DMS53 (cell line): Measurements from ENCODE around the gene GPR63.

Source experiments
- DNase-seq: peaks from one replicate; lab custom pipeline; 2025; lab: John Stamatoyannopoulos, UW

GPR63 gene

DNA sequence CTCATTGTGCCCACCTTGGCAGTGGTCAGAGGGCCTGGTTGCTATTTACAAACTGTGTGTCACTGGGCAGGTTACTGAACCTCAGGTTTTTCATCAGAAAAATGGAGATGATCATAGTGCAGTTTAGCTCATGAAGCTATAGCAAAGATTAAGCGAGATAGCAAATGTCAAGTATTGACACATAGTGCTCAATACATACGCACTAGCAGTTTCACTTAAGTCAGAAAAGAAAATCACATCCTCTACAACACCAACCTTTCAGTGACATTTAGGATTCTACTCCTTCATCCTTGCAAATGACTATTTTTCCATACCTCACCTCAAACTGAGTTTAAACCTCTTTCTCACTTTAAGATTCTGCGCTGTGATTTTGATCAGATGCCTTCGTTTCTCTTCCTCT, 16.2 kb downstream of the GPR63 start:
- no peak for DNase-seq

DNA sequence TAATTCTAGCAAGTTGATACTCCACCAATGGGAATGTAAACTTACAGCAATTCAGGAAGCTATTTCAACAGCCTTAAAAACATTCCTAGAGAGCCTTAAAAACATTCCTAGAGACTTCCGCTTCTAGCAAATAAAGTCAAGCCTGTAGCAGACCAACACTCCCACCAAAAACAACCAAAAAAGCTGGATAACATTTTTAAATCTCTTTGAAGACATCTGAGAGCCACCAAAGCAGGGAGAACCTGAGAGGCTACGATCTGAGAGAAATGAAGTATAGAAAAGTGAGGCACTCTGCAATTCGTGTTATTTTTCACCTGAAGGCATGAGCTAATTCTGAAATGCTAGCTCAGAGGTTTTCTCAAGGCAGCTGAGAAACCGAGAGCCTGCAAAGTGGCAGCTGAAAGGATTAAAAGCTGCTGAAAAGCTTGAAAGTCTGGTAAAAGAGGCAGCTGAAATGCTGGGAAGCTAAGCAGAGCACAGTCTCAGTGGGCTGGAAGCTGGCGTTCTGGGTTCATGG, 20.9 kb downstream of the GPR63 start:
- DNase-seq, result no peak

DNA sequence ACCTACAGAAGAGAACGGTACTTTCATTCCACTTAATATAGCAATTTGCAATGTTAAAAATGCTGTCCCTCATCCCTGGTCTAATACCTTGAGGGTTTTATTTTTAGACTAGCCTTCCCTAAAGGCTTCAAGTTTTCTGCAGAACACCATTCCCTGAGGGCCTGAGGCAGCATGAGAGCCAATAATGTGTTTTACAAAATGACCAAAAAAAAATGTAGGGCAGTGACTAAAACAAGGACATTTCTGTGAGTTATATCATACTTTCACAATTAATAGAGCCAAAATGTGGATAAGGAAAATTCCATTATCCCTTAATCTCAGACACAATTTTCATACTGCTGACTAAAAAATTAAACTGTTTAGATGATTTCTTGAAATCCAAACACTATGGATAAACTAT, 22.7 kb downstream of the GPR63 start:
- no peak for DNase-seq

DNA sequence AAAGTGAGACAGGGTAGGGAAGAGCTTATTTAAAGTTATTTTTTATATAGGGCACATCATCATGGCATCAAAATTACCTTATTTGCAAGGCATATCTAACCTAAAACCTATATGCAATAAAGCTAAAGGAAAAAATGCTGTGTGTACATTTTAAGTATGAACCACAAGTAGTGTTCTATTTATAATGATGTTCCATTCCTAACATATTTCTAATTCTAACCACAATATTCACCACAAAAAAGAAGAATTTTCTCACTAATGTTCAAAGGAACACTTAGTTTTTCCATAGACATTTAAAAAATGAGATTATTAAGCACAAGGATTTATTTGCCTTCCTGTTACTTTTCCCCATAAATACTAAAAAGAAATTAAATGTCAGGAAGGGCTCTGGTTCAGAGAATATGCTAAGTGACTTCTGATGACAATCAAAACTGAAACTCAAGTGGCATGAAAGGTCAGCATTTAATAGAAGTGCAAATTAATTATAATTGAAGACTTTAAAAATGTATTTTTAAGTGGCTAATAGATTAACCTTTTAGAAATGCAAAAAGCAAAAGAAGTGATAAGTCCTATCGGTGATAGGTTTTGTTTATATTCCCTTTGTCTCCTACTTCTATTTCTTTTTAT, 25.1 kb downstream of the GPR63 start:
- no peak for DNase-seq

DNA sequence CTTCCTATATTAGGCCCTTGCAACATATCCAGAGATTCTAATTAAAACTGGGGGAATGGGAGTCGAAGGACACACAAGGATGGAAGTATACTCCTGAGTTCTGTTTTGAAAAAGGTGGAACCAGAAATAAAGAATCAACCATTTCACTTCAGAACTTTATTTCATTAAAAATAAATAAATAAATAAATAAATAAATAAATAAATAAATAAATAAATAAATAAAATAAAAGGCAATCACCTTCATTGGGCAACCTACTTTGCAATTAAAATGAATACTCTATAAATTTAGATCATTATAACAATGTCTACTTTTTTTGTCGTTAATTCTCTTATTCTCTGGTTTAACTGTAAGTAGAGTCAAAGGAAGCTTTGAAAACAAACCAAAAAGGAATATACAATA, 25.6 kb downstream of the GPR63 start:
- DNase-seq, result no peak

DNA sequence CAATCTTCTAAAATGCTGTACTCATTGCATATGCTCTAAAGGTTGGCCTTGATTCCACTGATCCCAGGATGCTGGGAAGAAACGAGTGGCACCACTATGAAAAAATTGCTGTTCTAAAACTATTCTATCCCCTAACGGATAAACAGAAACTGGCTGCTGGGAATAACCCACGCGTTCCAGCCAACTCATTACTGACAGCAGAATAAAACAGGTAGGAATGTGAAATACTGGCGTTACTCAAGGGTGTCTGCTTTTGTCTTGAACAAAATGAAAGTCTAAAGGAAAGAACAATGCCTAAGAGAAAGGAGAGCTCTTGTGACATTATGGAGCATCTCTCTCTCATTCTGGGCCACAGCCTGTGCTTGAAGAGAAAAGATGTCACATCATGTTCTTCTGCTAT, 26.1 kb downstream of the GPR63 start:
- DNase-seq, result no peak

DNA sequence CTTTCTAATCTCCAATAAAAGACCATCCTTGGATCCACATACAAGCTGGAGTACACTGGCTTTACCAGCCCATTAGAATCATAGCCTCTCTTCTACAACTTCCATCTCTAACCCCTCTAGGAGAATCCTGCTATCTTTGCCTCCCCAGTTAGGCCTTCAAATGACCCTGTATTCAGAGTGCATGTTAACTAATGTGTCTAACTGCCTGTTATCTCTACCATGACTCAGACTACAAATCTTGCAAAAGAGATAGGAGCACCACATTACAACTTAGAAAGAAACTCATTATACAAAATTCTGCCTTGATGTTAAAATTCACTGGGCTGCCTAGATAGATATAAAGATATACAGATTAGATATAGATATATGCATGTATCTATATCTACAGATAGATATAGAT, 28.2 kb downstream of the GPR63 start:
- no peak for DNase-seq

DNA sequence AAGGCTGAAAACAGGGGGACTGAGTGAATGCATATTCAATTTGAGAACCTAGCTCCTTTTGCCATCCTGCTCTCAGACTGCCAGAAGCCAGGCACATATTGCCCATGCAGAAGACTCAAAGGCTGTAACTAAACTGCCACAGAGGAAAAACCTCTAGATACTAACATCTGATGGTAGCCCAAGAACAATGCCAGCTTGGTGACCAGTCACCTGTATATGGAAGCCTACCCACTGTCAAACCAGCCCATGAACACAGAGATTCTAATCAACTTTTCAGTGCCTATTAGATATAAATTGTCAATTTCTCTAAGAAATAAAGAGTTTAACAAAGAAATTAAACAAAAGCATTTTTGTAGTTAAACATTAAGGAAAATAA, 34.2 kb downstream of the GPR63 start:
- no peak for DNase-seq

DNA sequence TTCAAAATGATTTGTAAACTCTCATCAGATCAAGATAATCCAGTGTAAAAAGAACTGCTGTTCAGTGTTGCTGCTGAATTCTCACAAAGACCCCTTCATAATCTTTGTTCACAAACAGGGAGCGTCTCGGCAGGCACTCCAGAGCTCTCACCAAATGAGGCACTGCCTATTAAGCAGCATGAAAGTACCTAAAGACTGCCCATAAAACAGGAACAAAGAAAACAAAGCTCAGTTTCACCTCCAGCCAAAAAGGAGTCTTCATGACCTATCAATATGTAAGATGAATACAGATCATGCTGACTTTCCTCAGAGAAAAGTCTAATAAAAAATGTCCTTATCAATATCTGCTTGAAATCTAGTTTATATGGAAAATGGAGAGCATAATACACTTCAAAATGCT, 41.8 kb downstream of the GPR63 start:
- no peak for DNase-seq

DNA sequence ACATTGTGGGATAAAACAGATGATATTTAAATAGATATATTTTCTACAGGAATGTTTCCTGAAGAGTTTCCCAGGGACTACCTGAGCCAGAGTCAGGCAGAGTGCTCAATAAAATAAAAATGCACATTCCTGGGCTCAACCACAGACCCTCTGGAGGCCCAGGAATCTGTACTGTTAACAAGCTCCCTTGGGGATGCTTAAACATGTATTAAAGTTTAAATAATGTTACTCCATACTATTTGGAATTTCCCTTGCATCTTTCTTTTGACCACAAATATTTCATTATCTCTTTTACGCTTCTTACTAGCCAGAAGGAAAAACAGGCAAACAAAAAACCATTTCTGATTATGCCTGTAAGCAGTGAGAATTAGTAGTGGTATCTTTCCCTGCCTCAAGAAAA, 42.3 kb downstream of the GPR63 start:
- DNase-seq, result no peak

DNA sequence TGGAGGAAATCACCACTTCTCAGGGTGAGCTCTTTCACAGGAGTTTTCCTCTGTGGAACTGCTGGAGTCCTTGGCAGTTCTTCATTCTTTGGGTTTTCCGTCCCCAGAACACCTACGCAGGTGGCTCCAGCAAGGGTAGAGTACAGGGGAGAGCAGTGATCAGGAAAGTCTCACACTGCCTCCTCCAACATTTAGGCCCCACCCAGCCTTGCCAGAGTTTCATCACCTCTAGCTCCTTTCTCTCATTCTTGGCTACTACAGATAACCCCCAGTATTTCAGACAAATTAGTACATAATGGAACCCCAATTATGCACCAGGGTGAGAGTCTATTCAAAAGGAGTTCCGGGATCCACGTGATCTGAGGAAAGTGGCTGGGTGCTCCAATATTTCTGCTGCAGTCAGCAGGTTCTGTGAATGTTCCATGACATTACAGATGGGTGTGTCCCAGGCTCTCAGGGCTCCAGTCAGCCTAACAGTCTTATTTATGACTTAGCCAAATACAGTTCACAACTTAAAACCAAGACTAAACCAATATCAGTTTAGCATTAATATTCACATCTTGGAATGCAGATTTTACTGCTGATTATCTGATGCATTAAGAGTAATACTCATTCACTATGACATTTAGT, 44.6 kb downstream of the GPR63 start:
- no peak for DNase-seq

DNA sequence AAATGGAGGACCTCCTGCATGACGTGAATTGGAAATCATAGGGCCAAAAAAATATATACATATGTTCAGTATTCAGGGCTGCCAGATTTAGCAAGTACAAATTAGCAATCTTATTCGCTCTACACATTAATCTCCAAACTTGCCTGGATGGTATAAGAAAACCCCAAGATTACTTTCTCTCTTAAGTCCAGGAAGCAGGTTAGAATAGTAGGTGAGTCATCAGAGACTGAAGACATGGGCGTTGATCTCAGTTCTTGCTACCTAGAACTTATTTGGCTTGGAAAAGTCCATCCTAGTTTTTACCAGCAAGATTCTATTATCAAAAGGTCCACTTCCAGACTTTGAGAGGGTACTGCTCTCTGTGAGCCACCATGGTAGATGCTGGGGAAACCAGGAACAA, 47.4 kb downstream of the GPR63 start:
- no peak for DNase-seq

DNA sequence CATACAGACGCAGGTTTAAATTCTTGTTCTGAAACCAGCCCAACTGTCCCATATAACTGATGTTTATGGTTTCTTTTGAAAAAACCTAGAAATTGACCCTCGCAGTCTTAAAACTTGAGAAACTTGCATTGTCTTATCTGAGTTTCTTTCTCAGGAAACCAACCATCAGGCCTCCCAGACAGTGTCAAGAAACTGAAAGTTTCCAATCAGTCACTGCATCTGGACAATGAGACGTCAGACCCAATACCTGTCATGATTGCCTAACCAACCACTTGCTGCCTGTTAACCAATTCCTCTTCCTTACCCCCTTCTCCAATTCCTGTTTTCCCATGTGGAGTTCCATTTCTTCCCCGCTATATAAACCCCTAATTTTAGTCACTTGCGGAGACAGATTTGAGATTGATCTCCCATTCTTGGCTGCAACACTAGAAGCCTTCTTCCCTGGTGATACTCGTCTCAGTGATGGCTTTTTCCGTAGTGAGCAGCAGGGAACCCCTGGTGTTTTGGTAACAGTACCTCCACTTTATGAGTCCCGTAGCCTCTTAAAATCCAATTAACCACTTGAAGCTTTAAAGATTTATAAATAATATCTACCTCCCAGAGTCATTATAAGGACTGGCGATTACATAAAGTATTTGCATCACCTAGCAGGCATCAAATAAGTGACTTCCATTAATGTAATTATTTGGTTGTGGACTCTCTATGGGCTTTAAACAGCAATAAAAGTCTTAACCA, 49.3 kb downstream of the GPR63 start:
- DNase-seq, result no peak

DNA sequence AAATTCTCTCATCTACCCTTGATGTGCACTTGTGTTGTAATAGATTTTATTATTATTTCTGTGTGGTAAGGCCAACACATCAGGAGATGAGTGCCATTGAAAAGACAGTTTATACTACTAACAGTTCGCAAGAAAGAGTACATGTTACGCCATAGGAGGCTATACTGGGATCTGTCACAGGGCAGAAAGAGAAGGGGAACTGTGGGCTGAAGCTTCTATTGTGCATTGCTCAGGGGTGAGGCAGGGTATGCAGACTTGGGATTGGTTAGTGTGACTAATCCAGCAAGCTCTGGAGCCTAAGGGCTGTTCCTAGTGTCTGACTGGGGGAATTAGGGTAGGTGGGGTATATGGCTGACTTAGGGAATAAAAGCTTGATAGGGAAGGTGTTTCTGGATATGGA, 50.9 kb downstream of the GPR63 start:
- DNase-seq, result no peak

DNA sequence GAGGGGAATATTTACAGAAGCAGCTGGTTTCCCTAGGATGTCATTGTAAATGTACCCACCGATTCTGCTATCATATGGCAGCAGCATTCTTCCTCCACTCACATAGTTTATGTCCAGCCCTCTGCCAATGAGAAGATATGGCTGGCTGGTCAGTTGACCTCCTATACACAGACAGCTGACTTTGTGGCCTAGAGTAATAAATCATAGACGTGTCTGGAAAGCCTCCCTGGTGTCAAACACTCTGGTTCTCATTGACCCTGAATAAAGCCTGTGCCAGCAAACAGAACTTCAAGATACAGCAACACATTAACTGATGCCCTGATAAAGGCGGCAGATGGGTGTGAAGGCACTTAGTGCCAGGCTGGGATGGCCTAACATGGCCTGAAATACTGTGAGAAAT, 52.6 kb downstream of the GPR63 start:
- peak; percentile 3 for DNase-seq

DNA sequence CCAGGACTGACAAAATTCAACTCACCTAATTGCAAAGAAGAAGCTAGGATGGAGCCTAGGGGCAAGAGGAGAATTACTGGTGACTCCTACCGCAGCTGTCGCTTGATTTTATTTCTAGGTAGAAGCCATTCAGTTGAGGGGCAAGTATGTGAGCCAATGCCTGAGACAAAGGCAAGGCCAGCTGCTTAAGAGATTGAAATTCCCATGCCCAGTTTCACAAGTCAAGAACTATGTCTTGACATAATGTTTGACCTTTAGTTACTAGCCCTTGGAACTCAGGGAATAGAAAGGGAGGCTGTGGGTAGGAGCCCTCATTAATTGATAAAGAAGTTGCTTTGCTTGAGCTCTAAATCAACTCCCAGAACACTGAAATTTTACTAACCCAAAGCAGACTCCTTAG, 54.0 kb downstream of the GPR63 start:
- no peak for DNase-seq

DNA sequence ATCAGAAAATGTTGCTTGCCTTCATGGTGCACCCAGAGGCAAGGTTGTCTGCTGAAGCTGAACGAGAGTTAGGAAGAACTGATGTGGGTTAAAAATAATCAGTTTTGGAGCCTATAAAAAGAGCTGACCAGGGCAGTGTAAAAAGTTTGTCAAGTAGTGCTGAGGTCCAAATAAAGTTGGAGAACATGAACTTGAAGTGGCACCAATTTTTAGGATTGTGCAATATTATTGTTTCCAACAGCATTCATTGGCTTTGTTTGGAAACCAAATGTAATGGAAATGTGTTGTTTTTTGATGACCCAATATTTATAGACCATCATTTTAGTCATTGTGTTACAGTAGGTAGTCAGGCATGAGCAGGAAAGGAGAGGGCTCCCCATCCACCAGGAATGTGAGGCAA, 55.7 kb downstream of the GPR63 start:
- DNase-seq, result no peak

DNA sequence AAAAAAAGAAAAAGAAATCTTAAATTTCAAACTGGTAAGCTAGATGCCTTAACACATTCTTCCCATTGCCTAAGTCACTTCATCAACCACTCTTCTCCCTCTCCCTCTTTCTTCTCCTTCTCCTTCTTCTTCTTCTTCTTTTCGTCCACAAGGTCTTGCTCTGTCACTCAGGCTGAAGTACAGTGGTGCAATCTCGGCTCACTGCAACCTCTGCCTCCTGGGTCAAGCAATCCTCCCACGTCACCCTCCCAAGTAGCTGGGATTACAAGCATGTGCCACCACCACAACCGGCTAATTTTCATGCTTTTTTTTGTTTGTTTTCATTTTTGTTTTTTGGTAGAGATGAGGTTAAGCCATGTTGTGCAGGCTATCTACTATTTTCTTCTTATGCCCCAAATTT, 60.2 kb downstream of the GPR63 start:
- DNase-seq, result no peak

DNA sequence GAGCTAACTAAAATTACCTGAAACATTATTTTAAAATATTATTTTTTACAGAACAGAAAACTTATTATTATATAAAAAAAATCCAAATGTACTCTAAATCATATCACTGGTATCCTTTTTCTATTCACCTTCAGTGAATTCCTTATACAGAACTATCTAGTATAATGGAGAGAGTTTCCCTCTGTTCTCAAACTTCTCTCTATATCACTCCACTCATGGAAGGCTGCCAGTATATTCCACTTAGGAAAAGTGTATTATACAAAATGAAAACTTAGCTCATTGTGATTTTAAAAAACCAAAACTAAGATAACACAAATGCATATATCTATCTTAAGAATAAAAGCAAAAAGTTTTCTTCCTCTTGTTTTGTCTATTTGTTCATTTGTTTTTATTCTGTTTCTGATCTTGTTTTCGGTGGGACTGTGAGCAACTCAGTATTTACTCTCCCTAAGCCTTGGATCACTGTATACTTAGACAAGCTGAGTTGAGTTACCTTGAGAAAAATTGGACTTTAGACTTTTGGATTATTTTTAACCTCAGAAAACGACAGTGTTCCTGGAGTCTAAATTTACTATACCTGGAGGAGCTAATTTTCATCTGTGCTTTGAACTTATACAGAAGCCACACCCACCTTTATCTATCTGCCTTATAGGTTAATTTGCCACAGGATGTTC, 61.4 kb downstream of the GPR63 start:
- no peak for DNase-seq

DNA sequence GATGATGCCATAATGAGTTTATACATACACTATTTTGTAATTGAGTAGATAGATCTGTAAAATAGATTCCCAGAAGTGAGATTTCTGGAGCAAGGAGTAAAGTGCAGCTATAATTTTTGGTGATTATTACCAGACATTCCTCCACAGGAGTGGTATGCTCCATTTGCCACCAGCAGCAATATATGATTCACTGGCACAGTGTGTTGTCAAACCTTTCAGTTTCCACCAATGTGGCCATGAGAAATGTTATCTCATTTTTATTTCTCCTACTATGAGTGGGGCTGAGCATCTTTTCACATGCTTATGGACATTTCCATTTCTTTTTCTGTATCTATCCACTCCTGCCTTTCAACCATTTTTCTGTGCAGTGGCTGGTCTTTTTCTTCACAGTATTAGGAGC, 70.5 kb downstream of the GPR63 start:
- DNase-seq, result no peak

DNA sequence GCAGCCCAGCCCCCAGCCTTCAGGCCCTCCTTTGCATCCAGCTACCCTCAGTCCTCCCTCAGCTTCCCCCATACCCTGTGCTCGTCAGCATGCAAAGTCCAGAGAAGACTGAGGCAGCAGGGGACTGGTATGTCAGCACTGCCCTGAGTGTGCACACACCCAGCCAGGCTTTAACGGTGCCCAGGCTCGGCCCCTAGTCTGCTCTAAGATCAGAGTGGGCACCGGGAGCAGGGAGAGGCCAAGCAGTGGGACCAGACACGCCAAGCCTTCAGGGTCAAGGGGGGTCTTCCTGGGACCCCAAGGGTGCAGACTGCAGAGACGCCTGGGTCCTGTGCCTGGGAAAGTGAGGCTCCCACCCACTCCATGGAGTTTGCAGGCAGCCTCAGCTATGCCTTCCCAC, 74.7 kb downstream of the GPR63 start:
- no peak for DNase-seq

DNA sequence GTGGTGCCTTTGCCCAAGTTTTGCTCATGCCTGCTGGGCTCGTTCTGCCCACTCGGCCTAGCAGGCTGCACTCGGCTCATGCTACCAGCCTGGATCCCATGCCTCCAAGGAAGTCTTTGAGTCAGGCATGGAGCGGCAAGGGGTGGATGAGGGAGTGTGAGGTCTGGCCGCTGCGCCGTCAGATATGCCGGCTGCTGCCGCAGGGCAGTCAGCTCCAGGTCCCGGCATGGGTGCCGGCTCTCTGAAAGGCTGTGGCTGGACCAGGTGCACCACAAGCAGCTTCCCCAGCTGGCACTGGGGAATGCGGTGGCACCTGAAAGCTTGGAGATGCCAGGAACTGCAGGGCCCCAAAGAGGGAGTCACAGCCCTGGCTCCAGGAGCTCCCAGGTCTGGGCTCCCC, 75.5 kb downstream of the GPR63 start:
- no peak for DNase-seq

DNA sequence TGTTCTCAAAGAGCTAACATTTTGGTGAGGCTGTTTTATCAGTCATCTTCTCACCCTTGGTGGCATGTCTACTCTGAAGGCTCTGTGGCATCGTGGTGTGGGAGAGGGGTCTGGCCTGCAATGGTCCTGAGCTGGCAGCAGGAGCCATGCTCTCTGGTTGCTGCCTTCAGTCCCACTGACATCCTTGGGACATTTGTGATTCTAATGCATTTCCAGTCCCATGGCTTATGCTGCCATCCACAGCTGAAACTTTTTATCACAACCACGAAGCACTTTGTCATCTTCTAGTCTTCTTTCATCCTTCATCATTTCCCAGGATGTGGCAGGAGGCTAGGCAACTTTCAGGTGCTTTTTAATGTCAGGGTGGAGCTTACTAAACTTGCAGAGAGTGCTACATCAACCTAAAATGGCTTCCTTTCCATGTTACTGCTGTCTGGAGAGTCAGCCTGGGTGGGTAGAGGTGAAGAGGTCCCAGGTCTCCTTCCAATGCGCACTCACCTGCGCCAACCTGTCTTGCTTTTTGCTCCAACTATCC, 77.1 kb downstream of the GPR63 start:
- DNase-seq, result peak; percentile 40
